GM12878 (cell line): ENCODE measurements around the gene KCNMB3. TPM values are rescaled to one million over a fixed set of nuclear protein-coding genes. Genes with fewer than 3 reads are reported as not detected.

Experiments
- ATAC-seq: fragments of 200-7000 bp; cut with Tn5 transposase; 3 replicates; pipeline ENCODE4 v1.9.1; 2020; ENCODE audit warnings: mild to moderate bottlenecking, moderate library complexity
- Bru-seq: library from RNA; stranded (reverse); fragments of 400-500 nt; gene quantifications from one replicate; lab custom pipeline; 2021; lab: Mats Ljungman, UMichigan
- BruChase-seq, 2 experiments: library from RNA; stranded (reverse); fragments of 400-500 nt; gene quantifications; one replicate each; lab custom pipeline; 2021; lab: Mats Ljungman, UMichigan
- BruUV-seq: library from RNA; stranded (reverse); fragments of 400-500 nt; replicated peaks from 2 replicates; lab custom pipeline; 2021; lab: Mats Ljungman, UMichigan
- CTCF ChIA-PET: fragments of 300-600 bp; sonication (Branson Sonifier 250); formaldehyde crosslinking; extraction: SDS; loops from one replicate; lab custom pipeline; 2021; ENCODE audit warnings: inconsistent platforms; lab: Yijun Ruan, JAX
- POLR2A ChIA-PET: fragments of 350-600 bp; formaldehyde crosslinking; extraction: SDS; loops from one replicate; lab custom pipeline; 2021; ENCODE audit warnings: inconsistent platforms; lab: Charles Lee
- RAD21 ChIA-PET: fragments of 300-600 bp; sonication (Branson Sonifier 250); formaldehyde crosslinking; loops from one replicate; lab custom pipeline; 2023; ENCODE audit warnings: antibody characterized with exemption; ENCODE audit not compliant: unreplicated experiment; lab: Charles Lee
- SMC1A ChIA-PET: fragments of 300-600 bp; sonication (Branson Sonifier 250); formaldehyde crosslinking; loops from one replicate; lab custom pipeline; 2023; ENCODE audit not compliant: unreplicated experiment, uncharacterized antibody; lab: Charles Lee
- DNase-seq: peaks from one replicate; pipeline ENCODE4 v3.0.0-alpha.2; 2011; ENCODE audit warnings: low read depth, low spot score
- FAIRE-seq: peaks from 3 replicates; lab custom pipeline; 2011; peaks lifted over from hg19 to GRCh38; lab: Jason Lieb, UNC
- H2AFZ ChIP-seq: 2 replicates; pipeline ENCODE4 v1.6.0; 2011; ENCODE audit warnings: low read depth, low read length, control low read depth; ENCODE audit not compliant: control insufficient read depth
- H3K27ac ChIP-seq: 2 replicates; pipeline ENCODE4 v1.5.1; 2011; ENCODE audit warnings: control low read depth; ENCODE audit not compliant: control insufficient read depth, insufficient read depth
- H3K27me3 ChIP-seq, 2 experiments: replicated peaks in 1 of 2; 2 replicates each; pipeline versions ENCODE4 v1.6.0 to v1.6.1; 2011; ENCODE audit warnings: low read length in 1 of 2; ENCODE audit not compliant: control insufficient read depth in 2 of 2, insufficient read depth in 2 of 2
- H3K36me3 ChIP-seq, 2 experiments: 2 replicates each; pipeline ENCODE4 v1.5.1; 2011; ENCODE audit warnings: low read length in 1 of 2; ENCODE audit not compliant: control insufficient read depth in 2 of 2, insufficient read depth in 2 of 2
- H3K4me1 ChIP-seq: 2 replicates; pipeline ENCODE4 v1.6.1; 2011; ENCODE audit warnings: mild to moderate bottlenecking, low read length, moderate library complexity, mixed read lengths; ENCODE audit not compliant: control insufficient read depth, insufficient read depth
- H3K4me2 ChIP-seq: 2 replicates; pipeline ENCODE4 v1.6.0; 2011; ENCODE audit warnings: control low read depth; ENCODE audit not compliant: control insufficient read depth, insufficient read depth
- H3K4me3 ChIP-seq: fragments of 200-600 bp; sonication (generic); 2 replicates; pipeline ENCODE4 v1.5.1; 2016
- H3K79me2 ChIP-seq: 2 replicates; pipeline ENCODE4 v1.6.0; 2011; ENCODE audit warnings: low read length; ENCODE audit not compliant: control insufficient read depth, insufficient read depth
- H3K9ac ChIP-seq: 2 replicates; pipeline ENCODE4 v1.8.0; 2011; ENCODE audit warnings: low read length, control low read depth, mixed read lengths; ENCODE audit not compliant: control insufficient read depth, insufficient read depth
- H3K9me3 ChIP-seq: replicated peaks from 3 replicates; pipeline ENCODE4 v1.5.1; 2011; ENCODE audit warnings: mild to moderate bottlenecking, low read length; ENCODE audit not compliant: control insufficient read depth, insufficient read depth
- H4K20me1 ChIP-seq: 2 replicates; pipeline ENCODE4 v1.6.0; 2011; ENCODE audit not compliant: control insufficient read depth, insufficient read depth
- CEBPB ChIP-seq, 2 experiments: fragments of 150-350 bp in 1 of 2; IDR thresholded peaks; 2 replicates each; pipeline ENCODE4 v1.6.1; 2012 to 2014; ENCODE audit warnings: low read depth in 2 of 2, low read length in 2 of 2, borderline replicate concordance in 1 of 2, inconsistent platforms in 1 of 2
- CEBPZ ChIP-seq: fragments of 150-350 bp; IDR thresholded peaks from 2 replicates; pipeline ENCODE4 v1.6.1; 2016; ENCODE audit warnings: low read depth, low read length
- CHD2 ChIP-seq: IDR thresholded peaks from 2 replicates; pipeline ENCODE4 v1.6.1; 2011; ENCODE audit warnings: low read depth, low read length, improper control_type of control experiment, borderline replicate concordance
- FOXM1 ChIP-seq: IDR thresholded peaks from 2 replicates; pipeline ENCODE4 v1.6.1; 2012; ENCODE audit warnings: low read depth, mild to moderate bottlenecking, inconsistent platforms, low read length, moderate library complexity
- HDAC2 ChIP-seq: fragments of 200-600 bp; sonication (generic); IDR thresholded peaks from 2 replicates; pipeline ENCODE4 v1.6.1; 2017
- KAT2A ChIP-seq: conservative IDR thresholded peaks from 2 replicates; pipeline ENCODE4 v1.6.1; 2011; ENCODE audit warnings: low read depth, low read length; ENCODE audit not compliant: control insufficient read depth
- NFIC ChIP-seq: IDR thresholded peaks from 2 replicates; pipeline ENCODE4 v1.6.1; 2012; ENCODE audit warnings: low read depth, mild to moderate bottlenecking, inconsistent platforms, low read length, moderate library complexity
- POU2F2 ChIP-seq: IDR thresholded peaks from 3 replicates; pipeline ENCODE4 v1.6.1; 2011; ENCODE audit warnings: low read depth, mild to moderate bottlenecking, low read length, borderline replicate concordance
- RB1 ChIP-seq: fragments of 450-650 bp; formaldehyde crosslinking; IDR thresholded peaks from 2 replicates; pipeline ENCODE4 v1.6.1; 2017; ENCODE audit warnings: mild to moderate bottlenecking, borderline replicate concordance
- SP1 ChIP-seq: IDR thresholded peaks from one replicate; pipeline ENCODE4 v1.6.1; 2011; ENCODE audit warnings: low read depth, low read length
- SUPT20H ChIP-seq: IDR thresholded peaks from 2 replicates; pipeline ENCODE4 v1.6.1; 2011; ENCODE audit warnings: low read depth, mild to moderate bottlenecking, low read length, moderate library complexity, borderline replicate concordance; ENCODE audit not compliant: control insufficient read depth
- WGBS: methylation state at CpG from one replicate; pipeline ENCODE4 v1.1.6; 2016; ENCODE audit warnings: low lambda C conversion rate; ENCODE audit not compliant: insufficient replicate concordance, insufficient coverage; ENCODE audit errors: missing lambda C conversion rate; 5-methylcytosine and 5-hydroxymethylcytosine counted together
- in situ Hi-C: fragments of 300-500 bp; cut with MboI; formaldehyde crosslinking; loops from 9 replicates; pipeline ENCODE4 v1.14.3; 2018; ENCODE audit warnings: mixed read lengths
- intact Hi-C: fragments of 100-400 bp; cut with micrococcal nuclease; formaldehyde crosslinking; loops from one replicate; pipeline ENCODE4 v1.14.2; 2022; ENCODE audit not compliant: unreplicated experiment
- long read RNA-seq, 2 experiments: library from polyadenylated mRNA; unstranded; transcript quantifications; one replicate each; pipeline ENCODE4 v2.0.0, GENCODE V29; 2019 to 2020
- polyA minus RNA-seq, 3 experiments: library from RNA; depleted of rRNA, polyadenylated mRNA; stranded (reverse); fragments of >200 nt; gene quantifications; 2 replicates each; pipeline ENCODE4 v1.2.3, GENCODE V29; 2011
- polyA plus RNA-seq, 11 experiments: library from polyadenylated mRNA; depleted of rRNA in 4 of 11; unstranded in 6 of 11; stranded (reverse) in 5 of 11; fragments of >200 nt; fragmentation: Nextera tagmentation in 4 of 11; fragmentation: Illumina TruSeq in 1 of 11; extraction: Ambion mirVana in 4 of 11; extraction: Trizol in 1 of 11; gene quantifications; 1 replicate in 1 of 11; 2 replicates in 10 of 11; pipeline versions ENCODE4 v1.2.1 to v1.2.3, GENCODE V29; 2011 to 2016; ENCODE audit warnings: inconsistent platforms in 2 of 11, missing spikeins in 2 of 11, low read depth in 1 of 11
- total RNA-seq, 4 experiments: library from RNA; depleted of rRNA in 3 of 4; stranded (reverse); fragments of >200 nt in 3 of 4; fragmentation: Illumina TruSeq in 1 of 4; extraction: Trizol in 1 of 4; gene quantifications; 2 replicates each; pipeline versions ENCODE4 v1.2.1 to v1.2.3, GENCODE V29; 2013 to 2021
- TF ChIP-seq, protein P1 (sequence below): IDR thresholded peaks from 2 replicates; pipeline ENCODE4 v1.6.1; 2012; ENCODE audit warnings: low read depth, low read length, improper control_type of control experiment
- TF ChIP-seq, protein P2 (sequence below): fragments of 450-650 bp; IDR thresholded peaks from 2 replicates; pipeline ENCODE4 v1.6.1; 2017; ENCODE audit warnings: mild to moderate bottlenecking, low read depth, inconsistent platforms; ENCODE audit not compliant: poor library complexity, severe bottlenecking

KCNMB3 gene
- 10.5 and 12.3 TPM in 2 replicates for total RNA-seq (2013; cell fraction: nucleolus; rRNA removed)
- total RNA-seq (2014; rRNA removed) (2.2 and 2.3 TPM in 2 replicates), total RNA-seq (2014; rRNA removed; fragmentation: Illumina TruSeq; extraction: Trizol) (2.9 and 3.2 TPM in 2 replicates), total RNA-seq (2021) (1.7 and 2.1 TPM in 2 replicates), polyA plus RNA-seq (2011; rRNA removed) (3.4 and 4.3 TPM in 2 replicates), polyA plus RNA-seq (2014; fragmentation: Illumina TruSeq; extraction: Trizol) (4.6 and 4.8 TPM in 2 replicates), polyA plus RNA-seq (2014; fragmentation: Nextera tagmentation; extraction: Ambion mirVana) (1 to 10 TPM; 1.2 to 3.2 TPM), polyA plus RNA-seq (2014; rRNA removed) (1.7 and 2.2 TPM in 2 replicates), polyA plus RNA-seq (2016; fragmentation: Nextera tagmentation; extraction: Ambion mirVana) (under 1 TPM; 0.20 to 0.62 TPM), polyA minus RNA-seq (2011; rRNA and poly(A)+ RNA removed) (5.2 and 5.9 TPM in 2 replicates), Bru-seq, nascent RNA (percentile 60 among the genes with signal in this experiment), BruChase-seq, experiment 1, labeled RNA remaining after a 6-hour chase (percentile 53 among the genes with signal in this experiment), BruChase-seq, experiment 2, labeled RNA remaining after a 2-hour chase (percentile 61 among the genes with signal in this experiment)
- polyA plus RNA-seq (2011; ENCODE audit: low read depth): 1.5 TPM
- 2.1 and 2.2 TPM in 2 replicates for polyA plus RNA-seq (2011; cell fraction: cytosol; rRNA removed)
- polyA plus RNA-seq (2011; cell fraction: nucleus; rRNA removed): 9.6 and 9.9 TPM in 2 replicates
- polyA plus RNA-seq (2012): 3.8 and 7.8 TPM in 2 replicates
- polyA minus RNA-seq (2011; cell fraction: cytosol; rRNA and poly(A)+ RNA removed): 0.80 and 0.83 TPM in 2 replicates
- polyA minus RNA-seq (2011; cell fraction: nucleus; rRNA and poly(A)+ RNA removed): 6.6 and 12.0 TPM in 2 replicates
- long read RNA-seq, experiment 1, partial matches to known transcripts: 0 of 1 reads
- long read RNA-seq, experiment 1, other reads (novel, unspliced or antisense): 0 of 1 reads
- long read RNA-seq, experiment 2, partial matches to known transcripts: 0 of 1 reads
- long read RNA-seq, experiment 2, other reads (novel, unspliced or antisense): 1 of 1 reads

GRCh38 chr3:179250803-179251476 lies at the start of gene KCNMB3:
KCNMB3 (minus strand) TSS chr3:179251114; CDS start chr3:179250990, 124 bp downstream.
- Histone ChIP-seq H4K20me1 (no peaks in the 10 kb centered on the region), H2AFZ (no peak within 1 kb of the TSS), H3K27ac (no peak within 1 kb of the TSS), H3K9ac (no peak within 1 kb of the TSS), H3K4me1 (no peaks in the 10 kb centered on the region), H3K36me3 (no peaks in the 10 kb centered on the region; a peak in 1 of 4 replicates), H3K4me3 (no peak within 1 kb of the TSS), H3K27me3 (no peaks in the 10 kb centered on the region), H3K79me2 (no peaks in the 10 kb centered on the region), H3K9me3 (no peaks in the 10 kb centered on the region), H3K4me2 (no peak within 1 kb of the TSS)
- BruUV-seq: no TSS peak
- no peak for DNase-seq
- intact Hi-C loops: no loop called here
- no peak for FAIRE-seq
- ATAC-seq: no peak
- RAD21 ChIA-PET: no interaction called here
- SMC1A ChIA-PET: interaction anchor here (0.8 kb wide), 1 partner anchor 21 kb away, joined by 3 read pairs; no protein-coding TSS in a partner anchor
- WGBS: 86% methylated on average over 6 of the region's 6 CpGs
- POLR2A ChIA-PET: no interaction called here
- in situ Hi-C loops: no loop called here
- CTCF ChIA-PET: no interaction called here
- TF ChIP-seq NFIC (no peak), CEBPB (IDR thresholded peaks at IDR 0.05; ENCODE audit: borderline replicate concordance in 1 of 2, low read depth in 2 of 2, low read length in 2 of 2) (no peak), POU2F2 (no peak), FOXM1 (no peak), CEBPZ (no peak), HDAC2 (no peak), RB1 (no peak), SUPT20H (no peak), KAT2A (no peak), CHD2 (no peak), SP1 (no peak)
- TF ChIP-seq, protein P1, sequence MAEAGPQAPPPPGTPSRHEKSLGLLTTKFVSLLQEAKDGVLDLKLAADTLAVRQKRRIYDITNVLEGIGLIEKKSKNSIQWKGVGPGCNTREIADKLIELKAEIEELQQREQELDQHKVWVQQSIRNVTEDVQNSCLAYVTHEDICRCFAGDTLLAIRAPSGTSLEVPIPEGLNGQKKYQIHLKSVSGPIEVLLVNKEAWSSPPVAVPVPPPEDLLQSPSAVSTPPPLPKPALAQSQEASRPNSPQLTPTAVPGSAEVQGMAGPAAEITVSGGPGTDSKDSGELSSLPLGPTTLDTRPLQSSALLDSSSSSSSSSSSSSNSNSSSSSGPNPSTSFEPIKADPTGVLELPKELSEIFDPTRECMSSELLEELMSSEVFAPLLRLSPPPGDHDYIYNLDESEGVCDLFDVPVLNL: no peak
- TF ChIP-seq, protein P2, sequence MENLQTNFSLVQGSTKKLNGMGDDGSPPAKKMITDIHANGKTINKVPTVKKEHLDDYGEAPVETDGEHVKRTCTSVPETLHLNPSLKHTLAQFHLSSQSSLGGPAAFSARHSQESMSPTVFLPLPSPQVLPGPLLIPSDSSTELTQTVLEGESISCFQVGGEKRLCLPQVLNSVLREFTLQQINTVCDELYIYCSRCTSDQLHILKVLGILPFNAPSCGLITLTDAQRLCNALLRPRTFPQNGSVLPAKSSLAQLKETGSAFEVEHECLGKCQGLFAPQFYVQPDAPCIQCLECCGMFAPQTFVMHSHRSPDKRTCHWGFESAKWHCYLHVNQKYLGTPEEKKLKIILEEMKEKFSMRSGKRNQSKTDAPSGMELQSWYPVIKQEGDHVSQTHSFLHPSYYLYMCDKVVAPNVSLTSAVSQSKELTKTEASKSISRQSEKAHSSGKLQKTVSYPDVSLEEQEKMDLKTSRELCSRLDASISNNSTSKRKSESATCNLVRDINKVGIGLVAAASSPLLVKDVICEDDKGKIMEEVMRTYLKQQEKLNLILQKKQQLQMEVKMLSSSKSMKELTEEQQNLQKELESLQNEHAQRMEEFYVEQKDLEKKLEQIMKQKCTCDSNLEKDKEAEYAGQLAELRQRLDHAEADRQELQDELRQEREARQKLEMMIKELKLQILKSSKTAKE: no peak
